Measurements from ENCODE around the gene GRID1. TPM values are rescaled to one million over a fixed set of nuclear protein-coding genes. Genes with fewer than 3 reads are reported as not detected.

Gene GRID1
- total RNA-seq, 1 donor, result not detected

GRCh38 chr10:86164960-86165630 lies 201.5 kb downstream of the GRID1 start:
- DNase-seq (ENCODE audit: low read depth), result no peak
- no peak for TF ChIP-seq CTCF (IDR thresholded peaks at IDR 0.05; ENCODE audit: insufficient read depth, low read length)
- H3K4me3 ChIP-seq (ENCODE audit: low read depth, low read length), result no peak overlapping the region

- H3K4me3 ChIP-seq (ENCODE audit: low read depth, low read length), result no peak overlapping the region
- TF ChIP-seq CTCF (IDR thresholded peaks at IDR 0.05; ENCODE audit: insufficient read depth, low read length), result no peak
- no peak for DNase-seq (ENCODE audit: low read depth)
These were observed 202.3 kb downstream of the GRID1 start for GRCh38 chr10:86164174-86164774.

GRCh38 chr10:86163522-86164173 lies 202.9 kb downstream of the GRID1 start:
- H3K4me3 ChIP-seq (ENCODE audit: low read depth, low read length), result no peak overlapping the region
- DNase-seq (ENCODE audit: low read depth), result no peak
- no peak for TF ChIP-seq CTCF (IDR thresholded peaks at IDR 0.05; ENCODE audit: insufficient read depth, low read length)

GRCh38 chr10:86162696-86163400 lies 203.7 kb downstream of the GRID1 start:
- DNase-seq (ENCODE audit: low read depth), result no peak
- H3K4me3 ChIP-seq (ENCODE audit: low read depth, low read length), result no peak overlapping the region
- no peak for TF ChIP-seq CTCF (IDR thresholded peaks at IDR 0.05; ENCODE audit: insufficient read depth, low read length)

GRCh38 chr10:86162036-86162435 lies 204.6 kb downstream of the GRID1 start:
- H3K4me3 ChIP-seq (ENCODE audit: low read depth, low read length), result no peak overlapping the region
- no peak for TF ChIP-seq CTCF (IDR thresholded peaks at IDR 0.05; ENCODE audit: insufficient read depth, low read length)
- DNase-seq (ENCODE audit: low read depth), result no peak

- H3K4me3 ChIP-seq (ENCODE audit: low read depth, low read length), result no peak overlapping the region
- TF ChIP-seq CTCF (IDR thresholded peaks at IDR 0.05; ENCODE audit: insufficient read depth, low read length), result no peak
- no peak for DNase-seq (ENCODE audit: low read depth)
These were observed 205.6 kb downstream of the GRID1 start for GRCh38 chr10:86160890-86161585.

Data from fibroblast of the aortic adventitia (primary cell).